Nephron (organoid): ENCODE data around the gene OBSL1.

Experiments
- H3K27ac Mint-ChIP-seq, 3 experiments: 2 replicates each; pipeline ENCODE4 v1.8.0; 2020; ENCODE audit warnings: mixed read lengths in 3 of 3, mild to moderate bottlenecking in 2 of 3, moderate library complexity in 1 of 3
- H3K27me3 Mint-ChIP-seq: 2 replicates; pipeline ENCODE4 v1.8.0; 2021; ENCODE audit warnings: low read depth, mild to moderate bottlenecking, moderate library complexity, mixed read lengths
- H3K36me3 Mint-ChIP-seq: 2 replicates; pipeline ENCODE4 v1.8.0; 2020; ENCODE audit warnings: low read depth, mixed read lengths
- H3K4me1 Mint-ChIP-seq: 2 replicates; pipeline ENCODE4 v1.8.0; 2020; ENCODE audit warnings: mixed read lengths
- H3K4me3 Mint-ChIP-seq, 3 experiments: 2 replicates each; pipeline ENCODE4 v1.8.0; 2020; ENCODE audit warnings: mild to moderate bottlenecking in 3 of 3, mixed read lengths in 3 of 3, moderate library complexity in 2 of 3
- H3K9me3 Mint-ChIP-seq: 2 replicates; pipeline ENCODE4 v1.8.0; 2020; ENCODE audit warnings: mixed read lengths
- TF ChIP-seq, protein P1 (sequence below), 3 experiments: fragments of 200-600 bp; sonication (generic); IDR thresholded peaks; one replicate each; pipeline ENCODE4 v1.5.0; 2021; ENCODE audit warnings: antibody characterized with exemption in 3 of 3; ENCODE audit not compliant: unreplicated experiment in 3 of 3

Gene OBSL1

DNA sequence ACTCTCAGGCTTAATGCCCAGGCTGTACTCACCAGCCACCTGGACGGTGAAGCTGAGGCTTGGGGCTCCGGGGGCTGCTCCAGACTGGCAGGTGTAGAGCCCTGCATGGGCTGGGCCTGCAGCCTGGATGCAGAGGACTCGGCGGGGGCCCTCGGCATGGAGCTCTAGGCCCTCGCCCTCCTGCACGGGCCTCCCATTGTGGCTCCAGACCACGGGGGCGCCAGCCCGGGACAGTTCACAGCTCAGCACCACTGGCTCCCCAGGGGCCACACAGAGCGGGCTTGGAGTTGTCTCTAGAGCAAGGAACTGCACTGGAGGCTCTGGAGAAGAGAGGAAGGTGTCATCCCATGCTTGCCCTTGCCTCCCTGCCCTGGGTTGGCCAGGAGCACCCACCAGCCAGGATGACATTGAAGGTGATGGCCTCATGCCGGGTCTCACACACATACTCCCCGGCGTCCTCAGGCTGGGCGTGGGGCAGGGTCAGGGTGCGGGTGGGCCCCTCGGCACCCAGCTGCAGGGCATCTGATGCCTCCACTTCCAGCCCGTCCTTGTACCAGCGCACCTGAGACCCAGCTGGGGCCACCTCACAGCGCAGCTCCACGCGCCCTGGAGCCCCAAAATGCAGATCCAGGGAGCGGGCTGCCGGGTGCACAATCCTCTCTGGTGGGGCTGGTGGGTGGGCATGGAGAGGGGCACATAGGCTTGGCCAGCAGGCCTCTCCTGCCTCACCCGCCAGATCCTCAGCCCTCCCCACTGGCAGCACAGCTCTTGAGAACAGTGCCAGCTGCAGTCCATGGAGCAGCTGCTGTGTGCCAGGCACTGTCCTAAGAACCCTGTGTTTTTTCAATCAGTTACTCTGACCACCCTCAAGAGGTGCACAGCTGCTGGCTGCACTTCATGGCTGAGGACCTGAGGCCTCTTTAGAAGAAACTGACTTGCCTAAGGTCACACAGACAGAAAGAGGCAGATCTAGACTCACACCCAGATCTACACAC lies 13.3 kb downstream of the OBSL1 start:
- no peak overlapping the region for H3K4me3 Mint-ChIP-seq
- H3K9me3 Mint-ChIP-seq = no peaks in the 10 kb centered on the region
- peaks cover 30% of the 10 kb centered on the region for H3K4me1 Mint-ChIP-seq
- peaks cover 10% of the 10 kb centered on the region for H3K27me3 Mint-ChIP-seq
- TF ChIP-seq, protein P1, sequence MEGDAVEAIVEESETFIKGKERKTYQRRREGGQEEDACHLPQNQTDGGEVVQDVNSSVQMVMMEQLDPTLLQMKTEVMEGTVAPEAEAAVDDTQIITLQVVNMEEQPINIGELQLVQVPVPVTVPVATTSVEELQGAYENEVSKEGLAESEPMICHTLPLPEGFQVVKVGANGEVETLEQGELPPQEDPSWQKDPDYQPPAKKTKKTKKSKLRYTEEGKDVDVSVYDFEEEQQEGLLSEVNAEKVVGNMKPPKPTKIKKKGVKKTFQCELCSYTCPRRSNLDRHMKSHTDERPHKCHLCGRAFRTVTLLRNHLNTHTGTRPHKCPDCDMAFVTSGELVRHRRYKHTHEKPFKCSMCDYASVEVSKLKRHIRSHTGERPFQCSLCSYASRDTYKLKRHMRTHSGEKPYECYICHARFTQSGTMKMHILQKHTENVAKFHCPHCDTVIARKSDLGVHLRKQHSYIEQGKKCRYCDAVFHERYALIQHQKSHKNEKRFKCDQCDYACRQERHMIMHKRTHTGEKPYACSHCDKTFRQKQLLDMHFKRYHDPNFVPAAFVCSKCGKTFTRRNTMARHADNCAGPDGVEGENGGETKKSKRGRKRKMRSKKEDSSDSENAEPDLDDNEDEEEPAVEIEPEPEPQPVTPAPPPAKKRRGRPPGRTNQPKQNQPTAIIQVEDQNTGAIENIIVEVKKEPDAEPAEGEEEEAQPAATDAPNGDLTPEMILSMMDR (IDR thresholded peaks at IDR 0.05; ENCODE audit: unreplicated experiment in 3 of 3) = no peak
- H3K27ac Mint-ChIP-seq = no peak overlapping the region
- peaks cover 35% of the 10 kb centered on the region for H3K36me3 Mint-ChIP-seq

GRCh38 chr2:219557320-219557719 lies 14.0 kb downstream of the OBSL1 start:
- H3K4me3 Mint-ChIP-seq = no peak overlapping the region
- TF ChIP-seq, protein P1 (IDR thresholded peaks at IDR 0.05; ENCODE audit: unreplicated experiment in 3 of 3) = no peak
- peaks cover 22% of the 10 kb centered on the region for H3K4me1 Mint-ChIP-seq
- H3K36me3 Mint-ChIP-seq = peaks cover 29% of the 10 kb centered on the region
- peaks cover 10% of the 10 kb centered on the region for H3K27me3 Mint-ChIP-seq
- H3K27ac Mint-ChIP-seq = no peak overlapping the region
- H3K9me3 Mint-ChIP-seq = no peaks in the 10 kb centered on the region

DNA sequence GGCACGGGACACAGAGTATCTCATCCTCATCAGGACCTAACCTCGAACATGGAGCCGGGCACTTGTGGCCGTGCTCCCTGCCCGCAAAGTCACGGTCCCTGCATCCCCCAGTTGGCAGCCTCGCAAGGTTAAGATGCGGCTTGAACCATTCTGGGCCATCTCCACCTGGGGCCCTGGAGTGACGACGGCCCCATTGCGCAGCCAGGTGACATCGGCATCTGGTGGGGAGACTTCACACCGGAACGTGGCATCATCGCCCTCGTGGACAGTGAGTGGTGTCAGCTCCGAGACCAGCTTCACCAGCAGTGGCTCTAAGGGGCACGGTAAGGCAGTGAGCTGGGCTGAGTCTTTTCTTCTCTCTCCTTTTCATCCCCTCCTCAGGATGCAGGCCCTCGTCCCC lies 14.9 kb downstream of the OBSL1 start:
- Mint-ChIP-seq H3K27ac (no peak overlapping the region), H3K27me3 (peaks cover 10% of the 10 kb centered on the region), H3K9me3 (no peaks in the 10 kb centered on the region), H3K4me3 (no peak overlapping the region), H3K4me1 (peaks cover 15% of the 10 kb centered on the region), H3K36me3 (peaks cover 26% of the 10 kb centered on the region)
- TF ChIP-seq, protein P1 (IDR thresholded peaks at IDR 0.05; ENCODE audit: unreplicated experiment in 3 of 3) = no peak

- TF ChIP-seq, protein P1 (IDR thresholded peaks at IDR 0.05; ENCODE audit: unreplicated experiment in 3 of 3) = no peak
- Mint-ChIP-seq H3K36me3 (peaks cover 23% of the 10 kb centered on the region), H3K27me3 (peaks cover 12% of the 10 kb centered on the region), H3K4me3 (no peak overlapping the region), H3K27ac (no peak overlapping the region), H3K9me3 (no peaks in the 10 kb centered on the region), H3K4me1 (peaks cover 14% of the 10 kb centered on the region)
Measured at GRCh38 chr2:219555956-219556355, 15.4 kb downstream of the OBSL1 start.

DNA sequence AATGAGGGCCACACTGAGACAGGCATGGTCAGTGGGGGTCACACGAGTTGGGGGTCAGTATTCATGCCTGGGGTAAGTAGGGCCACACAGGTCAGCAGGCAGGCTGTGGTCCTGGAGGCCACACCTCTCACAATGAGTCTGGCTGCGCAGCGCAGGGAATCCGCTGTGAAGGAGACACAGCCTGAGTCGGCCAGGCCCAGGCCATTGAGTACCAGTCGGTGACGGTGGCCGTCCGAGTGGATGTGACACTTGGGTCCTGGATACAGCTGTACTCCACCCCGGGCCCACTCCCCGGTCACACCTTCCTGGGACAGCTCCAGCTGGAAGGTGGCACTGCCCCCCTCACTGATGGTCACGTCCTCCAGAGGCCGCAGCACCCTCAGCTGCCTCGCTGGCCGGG lies 17.0 kb downstream of the OBSL1 start:
- Mint-ChIP-seq H3K9me3 (no peaks in the 10 kb centered on the region), H3K4me1 (peaks cover 5% of the 10 kb centered on the region), H3K27me3 (peaks cover 14% of the 10 kb centered on the region), H3K4me3 (peak overlapping the region in 2 of 3 experiments; percentile 61 to 71), H3K36me3 (peaks cover 16% of the 10 kb centered on the region), H3K27ac (no peak overlapping the region)
- TF ChIP-seq, protein P1 (IDR thresholded peaks at IDR 0.05; ENCODE audit: unreplicated experiment in 3 of 3) = no peak
